Osteoblast (primary cell): ENCODE results near the gene MYLK2. TPM values are rescaled to one million over a fixed set of nuclear protein-coding genes. Genes with fewer than 3 reads are reported as not detected.
A peak's percentile ranks its signal among the peaks of the same experiment; 100 is the strongest.

Experiments used
- DNase-seq: peaks from one replicate; pipeline ENCODE4 v3.0.0; 2011; ENCODE audit warnings: low spot score, mixed read lengths; ENCODE audit not compliant: insufficient read length; ENCODE audit errors: missing footprints
- H2AFZ ChIP-seq: 2 replicates; pipeline ENCODE4 v1.6.0; 2011; ENCODE audit warnings: mild to moderate bottlenecking, low read length
- H3K27ac ChIP-seq: 2 replicates; pipeline ENCODE4 v1.5.1; 2011; ENCODE audit warnings: mild to moderate bottlenecking, low read depth, low read length, moderate library complexity
- H3K27me3 ChIP-seq: 2 replicates; pipeline ENCODE4 v1.6.0; 2012; ENCODE audit warnings: mild to moderate bottlenecking, control low read depth, inconsistent platforms, low read length, moderate library complexity; ENCODE audit not compliant: insufficient read depth
- H3K36me3 ChIP-seq: 2 replicates; pipeline ENCODE4 v1.5.1; 2011; ENCODE audit warnings: mild to moderate bottlenecking, low read length, control low read depth, moderate library complexity; ENCODE audit not compliant: insufficient read depth
- H3K4me1 ChIP-seq: 2 replicates; pipeline ENCODE4 v1.5.1; 2011; ENCODE audit warnings: mild to moderate bottlenecking, low read length, control low read depth, moderate library complexity; ENCODE audit not compliant: insufficient read depth
- H3K4me2 ChIP-seq: 2 replicates; pipeline ENCODE4 v1.6.0; 2011; ENCODE audit warnings: mild to moderate bottlenecking, low read length; ENCODE audit not compliant: insufficient read depth
- H3K4me3 ChIP-seq: fragments of 200-600 bp; sonication (generic); 3 replicates; pipeline ENCODE4 v1.5.1; 2012; ENCODE audit warnings: mild to moderate bottlenecking, low read length, inconsistent platforms; ENCODE audit not compliant: insufficient read depth
- H3K79me2 ChIP-seq: 2 replicates; pipeline ENCODE4 v1.6.0; 2012; ENCODE audit warnings: mild to moderate bottlenecking, low read length, control low read depth, inconsistent platforms; ENCODE audit not compliant: insufficient read depth
- H3K9me3 ChIP-seq: 2 replicates; pipeline ENCODE4 v1.5.1; 2011; ENCODE audit warnings: low read depth, low read length, control low read depth
- H4K20me1 ChIP-seq: 2 replicates; pipeline ENCODE4 v1.6.0; 2012; ENCODE audit warnings: mild to moderate bottlenecking, low read length, control low read depth; ENCODE audit not compliant: insufficient read depth
- total RNA-seq: library from RNA; depleted of rRNA; stranded (reverse); fragments of >200 nt; gene quantifications from 2 replicates; pipeline ENCODE4 v1.2.3, GENCODE V29; 2012
- TF ChIP-seq, protein P1 (sequence below): IDR thresholded peaks from 2 replicates; pipeline ENCODE4 v1.5.1; 2011; ENCODE audit warnings: mild to moderate bottlenecking, low read depth, low read length, moderate library complexity; ENCODE audit errors: extremely low read depth

The MYLK2 gene
- total RNA-seq, 1 donor, result 0.36 TPM

DNA sequence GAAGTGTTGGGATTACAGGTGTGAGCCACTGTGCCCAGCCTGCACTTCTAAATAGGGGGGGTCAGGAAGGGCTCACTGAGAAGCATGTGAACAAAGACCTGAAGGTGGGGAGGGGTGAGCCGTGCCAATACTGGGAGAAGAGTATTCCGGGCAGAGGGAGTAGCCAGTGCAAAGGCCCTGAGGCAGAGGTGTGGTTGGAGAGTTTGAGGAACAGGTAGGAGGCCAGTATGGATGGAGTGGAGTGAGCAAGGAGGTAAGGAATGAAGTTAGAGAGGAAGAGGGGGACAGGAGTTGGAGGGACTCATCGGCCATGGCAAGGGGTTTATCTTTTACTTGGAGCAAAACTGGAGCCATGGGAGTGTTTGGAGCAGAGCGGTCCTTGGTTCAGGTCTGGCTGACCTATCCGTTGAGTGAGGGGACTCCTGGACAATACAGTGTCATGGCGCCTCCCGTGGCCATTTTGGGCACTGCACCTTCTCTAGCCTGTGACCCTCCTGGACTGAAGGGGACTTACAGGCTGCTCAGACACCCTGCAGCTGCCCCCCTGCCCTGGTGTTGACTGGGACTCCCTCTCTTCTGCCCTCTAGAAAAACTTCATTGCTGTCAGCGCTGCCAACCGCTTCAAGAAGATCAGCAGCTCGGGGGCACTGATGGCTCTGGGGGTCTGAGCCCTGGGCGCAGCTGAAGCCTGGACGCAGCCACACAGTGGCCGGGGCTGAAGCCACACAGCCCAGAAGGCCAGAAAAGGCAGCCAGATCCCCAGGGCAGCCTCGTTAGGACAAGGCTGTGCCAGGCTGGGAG lies 14.2 kb downstream of the MYLK2 start:
- H3K36me3 ChIP-seq, result no peaks in the 10 kb centered on the region
- no peak overlapping the region for H2AFZ ChIP-seq
- no peak overlapping the region for H3K4me3 ChIP-seq
- H4K20me1 ChIP-seq, result peaks cover 18% of the 10 kb centered on the region
- TF ChIP-seq, protein P1, sequence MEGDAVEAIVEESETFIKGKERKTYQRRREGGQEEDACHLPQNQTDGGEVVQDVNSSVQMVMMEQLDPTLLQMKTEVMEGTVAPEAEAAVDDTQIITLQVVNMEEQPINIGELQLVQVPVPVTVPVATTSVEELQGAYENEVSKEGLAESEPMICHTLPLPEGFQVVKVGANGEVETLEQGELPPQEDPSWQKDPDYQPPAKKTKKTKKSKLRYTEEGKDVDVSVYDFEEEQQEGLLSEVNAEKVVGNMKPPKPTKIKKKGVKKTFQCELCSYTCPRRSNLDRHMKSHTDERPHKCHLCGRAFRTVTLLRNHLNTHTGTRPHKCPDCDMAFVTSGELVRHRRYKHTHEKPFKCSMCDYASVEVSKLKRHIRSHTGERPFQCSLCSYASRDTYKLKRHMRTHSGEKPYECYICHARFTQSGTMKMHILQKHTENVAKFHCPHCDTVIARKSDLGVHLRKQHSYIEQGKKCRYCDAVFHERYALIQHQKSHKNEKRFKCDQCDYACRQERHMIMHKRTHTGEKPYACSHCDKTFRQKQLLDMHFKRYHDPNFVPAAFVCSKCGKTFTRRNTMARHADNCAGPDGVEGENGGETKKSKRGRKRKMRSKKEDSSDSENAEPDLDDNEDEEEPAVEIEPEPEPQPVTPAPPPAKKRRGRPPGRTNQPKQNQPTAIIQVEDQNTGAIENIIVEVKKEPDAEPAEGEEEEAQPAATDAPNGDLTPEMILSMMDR, result peak; percentile 91
- H3K9me3 ChIP-seq, result no peaks in the 10 kb centered on the region
- no peak overlapping the region for H3K27ac ChIP-seq
- peak; percentile 95 for DNase-seq
- peaks cover 3% of the 10 kb centered on the region for H3K27me3 ChIP-seq
- peaks cover 29% of the 10 kb centered on the region for H3K4me1 ChIP-seq
- no peaks in the 10 kb centered on the region for H3K79me2 ChIP-seq
- H3K4me2 ChIP-seq, result no peak overlapping the region

DNA sequence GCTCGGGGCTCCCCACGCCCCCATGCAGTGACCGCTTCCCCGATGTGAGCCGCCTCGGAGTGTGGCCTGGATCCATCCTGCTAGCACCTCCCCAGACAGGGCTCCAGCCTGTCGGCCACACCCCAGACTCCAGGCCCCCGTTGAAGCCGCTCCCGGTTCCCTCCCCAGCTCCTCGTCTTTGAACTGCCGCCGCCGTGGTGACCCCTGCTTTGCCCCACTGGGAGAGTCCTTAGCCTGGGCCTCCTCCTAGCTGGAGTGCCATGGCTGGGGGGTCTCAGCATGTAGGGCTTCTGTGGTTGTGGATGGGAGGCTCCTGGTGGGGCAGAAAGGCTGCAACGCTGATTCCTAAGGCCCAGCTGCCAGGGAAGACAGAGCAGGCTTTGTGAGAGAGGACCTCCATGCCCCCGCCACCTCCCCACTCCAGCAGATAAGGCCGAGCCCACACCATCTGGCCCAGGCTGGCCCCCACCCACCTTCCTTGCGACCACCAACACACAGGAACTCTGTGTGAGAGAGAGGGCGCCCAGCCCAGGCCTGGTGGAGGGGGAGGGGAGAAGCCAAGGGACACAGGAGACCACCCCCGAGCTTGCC lies 14.9 kb downstream of the MYLK2 start:
- TF ChIP-seq, protein P1, result no peak
- no peak overlapping the region for H3K4me3 ChIP-seq
- peak; percentile 77 for DNase-seq
- H4K20me1 ChIP-seq, result peaks cover 18% of the 10 kb centered on the region
- H3K4me1 ChIP-seq, result peaks cover 35% of the 10 kb centered on the region
- H3K79me2 ChIP-seq, result no peaks in the 10 kb centered on the region
- H2AFZ ChIP-seq, result no peak overlapping the region
- H3K4me2 ChIP-seq, result no peak overlapping the region
- no peak overlapping the region for H3K27ac ChIP-seq
- no peaks in the 10 kb centered on the region for H3K9me3 ChIP-seq
- no peaks in the 10 kb centered on the region for H3K36me3 ChIP-seq
- H3K27me3 ChIP-seq, result peaks cover 3% of the 10 kb centered on the region

DNA sequence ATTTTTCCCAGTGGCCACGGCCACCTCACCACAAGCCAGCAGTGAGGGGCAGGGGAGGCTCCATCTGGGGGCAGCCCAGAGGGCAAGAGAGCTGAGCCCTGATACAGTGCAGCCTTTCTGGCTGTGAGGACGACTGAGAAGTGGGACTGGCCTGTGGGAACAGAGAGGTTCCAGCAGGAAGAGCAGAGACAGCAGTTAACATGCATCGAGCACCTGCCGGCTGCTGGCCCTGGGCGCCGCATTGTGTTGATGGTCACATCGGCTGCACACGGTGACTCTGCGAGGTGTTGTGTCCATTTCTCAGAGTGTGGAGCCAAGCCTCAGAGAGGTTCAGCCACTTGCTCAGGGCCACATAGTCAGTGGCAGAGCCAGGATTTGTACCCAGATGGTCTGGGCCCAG lies 16.4 kb downstream of the MYLK2 start:
- H3K79me2 ChIP-seq, result no peaks in the 10 kb centered on the region
- no peak overlapping the region for H3K27ac ChIP-seq
- H3K4me1 ChIP-seq, result peaks cover 39% of the 10 kb centered on the region
- peaks cover 3% of the 10 kb centered on the region for H3K27me3 ChIP-seq
- TF ChIP-seq, protein P1, result no peak
- no peaks in the 10 kb centered on the region for H3K36me3 ChIP-seq
- DNase-seq, result peak; percentile 76
- no peak overlapping the region for H3K4me3 ChIP-seq
- peaks cover 18% of the 10 kb centered on the region for H4K20me1 ChIP-seq
- peak overlapping the region; percentile 34 for H3K4me2 ChIP-seq
- no peaks in the 10 kb centered on the region for H3K9me3 ChIP-seq
- H2AFZ ChIP-seq, result no peak overlapping the region
